ENCODE data around the gene GALNTL6.

GALNTL6 gene

GRCh38 chr4:173044340-173044739, 1231.1 kb downstream of the GALNTL6 start:
- no peak for DNase-seq

DNA sequence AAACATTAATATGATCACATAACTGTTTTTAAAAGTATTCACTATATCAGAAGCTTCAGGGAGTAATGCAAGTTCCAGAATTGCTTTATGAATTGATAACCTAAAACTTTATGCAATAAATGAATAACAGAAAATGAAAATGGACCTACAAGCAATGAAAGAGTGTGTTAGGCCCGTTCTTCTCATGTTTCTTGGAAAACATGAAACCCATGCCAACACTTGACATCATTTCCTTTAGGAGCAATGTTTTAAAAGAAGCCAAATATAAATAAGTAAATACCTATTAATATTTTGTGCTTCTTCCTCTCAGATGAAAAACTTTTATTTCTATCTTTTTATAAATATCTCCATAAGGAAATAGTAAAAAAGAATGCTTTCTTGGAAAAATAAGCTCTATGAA, 1232.4 kb downstream of the GALNTL6 start:
- DNase-seq: no peak

DNA sequence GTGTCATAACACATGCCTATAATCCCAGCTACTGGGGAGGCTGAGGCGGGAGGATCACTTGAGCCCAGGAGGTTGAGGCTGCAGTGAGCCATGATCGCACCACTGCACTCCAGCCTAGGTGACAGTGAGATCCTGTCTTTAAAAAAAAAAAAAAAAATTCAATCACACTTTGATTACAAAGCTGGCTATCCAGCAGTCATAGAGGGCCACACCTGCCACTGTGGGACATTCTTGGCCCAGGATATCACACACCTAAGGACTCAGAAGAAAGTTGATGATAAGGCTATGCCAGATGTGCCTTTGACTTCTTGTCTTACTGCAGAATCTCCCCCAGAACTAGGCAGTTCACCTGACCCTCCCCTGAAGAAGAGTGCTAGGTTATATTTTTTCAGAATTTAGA, 1232.9 kb downstream of the GALNTL6 start:
- no peak for DNase-seq

DNA sequence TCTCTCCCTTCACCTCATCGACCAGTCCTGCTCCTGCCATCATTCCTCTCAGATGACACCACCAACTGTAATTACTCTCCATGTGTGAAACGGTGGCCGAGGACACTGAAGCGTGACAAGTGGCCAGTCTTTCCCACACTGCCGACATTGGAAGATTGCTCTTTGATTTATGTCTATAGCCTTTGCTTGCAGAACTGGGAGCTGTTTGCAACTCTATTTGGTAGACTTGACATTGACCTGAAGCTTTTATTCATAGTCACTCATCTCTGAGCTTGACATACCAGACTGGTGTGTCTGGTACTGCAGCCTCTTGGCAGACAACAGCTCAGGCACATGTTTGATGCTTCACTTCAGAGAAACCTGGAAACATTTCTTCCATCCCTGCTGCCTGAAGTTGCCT, 1233.6 kb downstream of the GALNTL6 start:
- DNase-seq: peak; percentile 85

GRCh38 chr4:173051232-173051631, 1238.0 kb downstream of the GALNTL6 start:
- no peak for DNase-seq

GRCh38 chr4:173051716-173052115, 1238.5 kb downstream of the GALNTL6 start:
- no peak for DNase-seq

DNA sequence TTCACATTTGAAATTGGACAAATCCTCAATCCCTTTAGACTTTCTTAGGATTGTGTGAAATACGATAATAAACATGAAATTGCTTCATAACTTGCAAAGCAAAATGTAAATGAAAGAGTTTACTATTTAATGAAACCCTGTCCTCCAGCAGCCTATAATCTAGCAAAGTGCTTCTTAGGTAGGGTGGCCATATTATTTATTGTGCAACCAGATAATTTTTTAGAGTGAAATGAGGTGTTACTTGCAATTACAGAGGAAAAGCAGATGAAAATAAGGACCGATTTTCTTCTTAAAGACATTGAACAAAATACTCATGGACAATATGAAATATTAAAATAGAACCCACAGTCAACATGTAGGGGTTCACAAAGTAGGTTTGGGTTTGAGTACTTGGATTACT, 1239.2 kb downstream of the GALNTL6 start:
- no peak for DNase-seq

DNA sequence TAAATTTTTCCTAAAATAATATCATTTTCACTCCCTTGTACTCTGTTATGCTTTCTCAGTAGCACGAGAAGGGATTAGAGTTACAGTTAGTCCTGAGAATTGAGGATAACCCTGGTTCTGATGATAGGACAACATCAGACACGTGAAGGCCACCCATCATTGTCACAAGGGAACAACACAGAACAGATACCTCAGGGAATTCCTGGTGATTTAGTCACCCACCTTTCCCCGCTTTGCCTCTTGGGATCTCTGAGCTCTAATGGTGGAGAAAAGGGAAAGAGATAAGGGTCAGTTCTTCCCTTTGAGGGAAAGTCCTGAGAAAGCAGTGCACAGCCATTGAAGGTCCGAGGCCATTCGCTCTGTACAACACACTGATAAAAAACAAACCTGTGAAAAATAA, 1243.1 kb downstream of the GALNTL6 start:
- peak; percentile 10 for DNase-seq

DNA sequence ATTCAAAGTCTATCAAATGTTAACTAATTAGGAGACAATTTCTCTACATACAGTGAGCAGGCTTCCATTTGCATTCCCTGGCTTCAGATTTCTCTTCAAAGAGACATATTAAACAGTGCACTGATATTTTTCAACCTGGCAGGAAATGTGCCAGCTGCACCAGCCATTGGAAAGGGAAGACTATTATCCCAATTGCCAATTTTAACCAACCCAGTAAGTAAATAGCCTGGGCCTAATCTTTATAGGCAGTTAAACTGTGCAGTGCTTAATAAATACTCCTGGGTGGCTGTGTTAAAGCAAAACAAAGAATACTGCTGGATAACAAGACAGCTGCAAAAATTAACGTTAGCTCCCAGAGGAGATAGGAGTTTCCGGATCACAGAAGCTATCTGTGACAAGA, 1243.5 kb downstream of the GALNTL6 start:
- DNase-seq: peak; percentile 95

DNA sequence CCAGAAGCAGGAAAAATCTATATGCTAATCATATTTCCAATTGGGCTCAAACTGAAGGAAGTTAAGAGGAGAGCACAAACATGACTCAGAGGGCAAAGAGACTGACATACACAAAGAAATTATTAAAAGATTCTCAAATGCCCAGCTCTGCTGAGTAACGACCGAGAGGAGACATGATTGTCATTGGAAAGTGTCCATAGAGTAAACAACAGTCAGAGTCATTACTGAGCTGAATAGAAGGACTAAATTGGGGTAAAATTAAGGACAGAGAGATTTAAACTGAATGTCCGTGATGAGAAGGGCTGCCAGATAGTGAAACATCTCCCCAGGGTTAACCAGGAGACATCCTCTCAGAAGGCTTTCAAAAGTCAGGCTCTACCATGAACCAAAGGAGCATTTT, 1244.2 kb downstream of the GALNTL6 start:
- peak; percentile 58 for DNase-seq

GRCh38 chr4:173057901-173058300, 1244.7 kb downstream of the GALNTL6 start:
- peak; percentile 82 for DNase-seq

DNA sequence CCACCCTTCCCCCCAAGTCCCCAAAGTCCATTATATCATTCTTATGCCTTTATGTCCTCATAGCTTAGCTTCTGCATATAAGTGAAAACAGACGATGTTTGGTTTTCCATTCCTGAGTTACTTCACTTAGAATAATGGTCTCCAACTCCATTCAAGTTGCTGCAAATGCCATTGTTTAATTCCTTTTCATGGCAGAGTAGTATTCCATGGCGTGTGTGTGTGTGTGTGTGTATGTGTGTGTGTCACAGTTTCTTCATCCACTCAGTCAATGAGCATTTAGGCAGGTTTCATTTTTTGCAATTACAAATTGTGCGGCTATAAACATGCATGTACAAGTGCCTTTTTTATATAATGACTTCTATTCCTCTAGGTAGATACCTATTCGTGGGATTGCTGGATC, 1248.0 kb downstream of the GALNTL6 start:
- DNase-seq: no peak

DNA sequence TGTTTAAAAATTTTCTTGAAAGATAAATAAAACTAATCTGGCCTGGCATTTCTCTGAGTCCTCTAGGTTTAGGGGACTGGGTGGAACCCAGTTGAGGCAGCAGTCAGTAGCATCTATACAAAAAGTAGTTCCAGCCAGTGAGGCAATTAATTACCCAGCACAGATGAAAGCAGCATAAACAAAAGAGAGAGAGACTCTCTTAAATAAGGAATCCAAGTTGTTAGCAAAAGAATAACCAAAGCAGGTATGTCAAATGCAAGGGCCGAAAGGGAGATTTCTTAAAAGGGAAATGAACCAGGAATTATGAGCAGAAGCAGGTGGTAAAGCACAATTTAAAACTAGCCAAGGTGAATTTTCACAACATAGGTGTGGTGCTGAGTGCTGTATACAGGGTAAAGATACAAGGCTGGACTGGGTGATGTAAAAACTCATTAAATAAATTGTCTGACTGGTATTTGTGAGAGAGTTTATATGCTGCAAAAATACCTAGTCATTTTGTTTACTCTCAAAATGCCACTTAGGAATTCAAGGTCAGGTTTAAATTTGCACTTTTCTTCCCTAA, 1260.8 kb downstream of the GALNTL6 start:
- no peak for DNase-seq

GRCh38 chr4:173074501-173074946, 1261.3 kb downstream of the GALNTL6 start:
- no peak for DNase-seq

GRCh38 chr4:173076903-173077634, 1263.9 kb downstream of the GALNTL6 start:
- DNase-seq: no peak

GRCh38 chr4:173088144-173088543, 1274.9 kb downstream of the GALNTL6 start:
- no peak for DNase-seq

Data from DMS153 (cell line).